ENCODE data around the gene PTP4A2.
A peak's percentile ranks its signal among the peaks of the same experiment; 100 is the strongest.

Gene PTP4A2

DNA sequence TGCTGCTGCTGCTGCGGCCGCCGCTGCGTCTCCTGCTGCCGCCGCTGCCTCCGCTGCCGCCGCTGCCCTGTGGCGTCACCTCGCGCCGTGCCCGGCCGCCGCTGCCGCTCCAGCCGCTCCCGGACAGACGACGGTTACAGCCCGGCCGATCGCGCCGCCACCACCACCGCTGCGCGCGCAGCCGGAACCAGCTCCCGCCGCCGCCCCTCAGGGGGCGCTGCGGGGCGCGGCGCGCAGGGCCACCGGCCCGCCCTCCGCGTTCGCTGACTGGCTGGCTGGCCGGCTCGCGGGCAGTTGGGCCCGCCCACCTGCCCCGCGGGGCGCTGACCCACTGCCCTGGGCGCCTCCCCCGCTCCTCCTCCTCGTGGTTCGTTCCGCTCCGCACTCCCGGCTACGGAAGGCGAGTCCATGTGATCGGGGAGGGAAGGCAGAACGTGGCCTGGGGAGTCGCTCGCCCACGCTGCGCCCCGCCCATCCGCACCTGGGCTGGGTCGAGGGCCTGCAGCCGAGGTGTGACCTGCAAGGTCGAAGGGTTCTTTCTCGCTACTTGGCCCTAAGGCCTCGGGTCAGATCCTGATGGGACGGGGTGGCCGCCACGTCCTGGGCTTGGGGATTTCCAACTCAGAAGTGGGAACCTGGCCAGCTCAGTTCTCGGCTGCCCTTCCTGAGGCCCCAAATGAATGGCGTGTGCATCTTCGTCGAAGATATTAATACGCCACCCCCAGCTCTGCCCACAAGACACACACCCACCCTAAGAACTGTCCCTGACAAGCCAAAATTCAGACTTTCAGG, at the start of gene PTP4A2:
Gene PTP4A2, minus strand, starts transcription at position 185 of the 792 bp plus-strand sequence. CDS start 19,303 bp downstream, outside the sequence.
- DNase-seq = peak; percentile 92

- DNase-seq = peak; percentile 21
Measured at GRCh38 chr1:31987135-31987619, 49.0 kb upstream of the PTP4A2 start.

DNA sequence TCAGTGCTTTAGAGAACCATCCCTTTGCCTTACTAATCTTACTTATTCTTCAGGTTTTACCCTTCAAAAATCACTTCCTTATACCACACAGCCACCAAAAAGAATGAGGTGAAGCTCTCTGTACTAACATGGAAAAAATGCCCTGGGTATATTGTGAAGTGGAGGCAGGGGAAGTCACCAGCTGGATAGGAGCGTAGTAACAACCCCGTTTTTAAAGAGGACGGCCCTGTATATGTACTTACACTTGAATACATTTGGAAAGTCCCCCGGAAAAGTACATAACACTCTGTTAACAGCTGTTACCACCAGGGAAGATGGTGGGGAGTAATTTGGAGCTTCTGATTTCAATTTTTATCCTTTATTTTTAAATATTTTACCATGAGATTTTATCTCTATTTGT, 47.3 kb upstream of the PTP4A2 start:
- DNase-seq = no peak

- DNase-seq = no peak
Measured at GRCh38 chr1:31984419-31985347, 46.5 kb upstream of the PTP4A2 start.

GRCh38 chr1:31981972-31982371, 43.8 kb upstream of the PTP4A2 start:
- no peak for DNase-seq

DNA sequence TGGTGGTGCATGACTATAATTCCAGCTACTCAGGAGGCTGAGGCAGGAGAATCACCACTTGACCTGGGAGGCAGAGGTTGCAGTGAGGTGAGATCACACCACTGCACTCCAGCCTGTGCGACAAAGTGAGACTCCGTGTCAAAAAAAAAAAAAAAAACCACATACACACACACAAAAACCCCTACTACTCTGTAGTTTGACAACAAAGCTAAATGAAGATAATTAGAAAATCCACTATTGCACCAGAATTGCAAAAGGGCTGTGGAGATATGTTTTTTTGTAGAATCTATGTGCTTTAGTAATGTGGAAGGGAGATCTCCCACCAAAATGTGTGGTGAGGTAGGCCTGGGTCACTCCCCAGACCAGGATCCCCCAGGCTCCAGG, 43.3 kb upstream of the PTP4A2 start:
- DNase-seq = no peak

GRCh38 chr1:31980835-31981455, 42.8 kb upstream of the PTP4A2 start:
- DNase-seq = no peak

- DNase-seq = no peak
Measured at GRCh38 chr1:31978843-31979400, 40.8 kb upstream of the PTP4A2 start.

DNA sequence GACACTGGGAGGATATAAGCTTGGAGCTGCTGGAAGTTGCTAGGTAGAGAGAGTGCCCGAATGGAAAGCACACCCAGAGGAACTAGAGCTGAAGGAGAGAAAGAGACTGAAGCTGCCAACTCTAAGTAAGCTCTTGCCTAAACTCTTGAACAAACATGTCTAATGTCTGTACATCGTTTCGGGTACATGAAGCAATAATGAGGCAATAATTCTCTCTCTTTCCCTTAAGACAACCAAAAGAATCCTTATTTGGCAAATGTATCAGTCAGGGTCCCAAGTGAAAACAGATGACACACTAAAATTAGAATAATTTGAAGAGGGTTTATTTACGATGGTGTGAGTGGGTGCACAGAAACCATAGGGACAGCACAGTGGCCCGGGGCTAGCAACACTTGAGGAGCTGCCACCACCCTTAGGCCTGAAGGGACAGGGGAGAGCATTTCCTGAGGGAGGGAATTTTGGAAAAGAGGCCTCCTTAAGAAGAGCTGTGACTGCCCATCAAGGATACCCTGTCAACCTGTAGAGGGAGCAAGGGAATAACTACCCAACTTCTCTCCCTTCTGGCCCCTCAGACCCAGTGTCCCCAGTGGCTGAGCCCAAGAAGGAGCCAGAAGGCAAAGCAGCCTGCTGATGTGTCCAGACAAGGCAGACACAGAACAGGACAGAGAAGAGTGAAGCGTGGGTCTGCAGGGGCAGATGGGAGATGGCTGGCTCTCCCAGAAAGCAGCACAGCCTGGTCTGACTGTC, 39.4 kb upstream of the PTP4A2 start:
- DNase-seq = no peak

GRCh38 chr1:31976401-31976800, 38.2 kb upstream of the PTP4A2 start:
- DNase-seq = no peak

DNA sequence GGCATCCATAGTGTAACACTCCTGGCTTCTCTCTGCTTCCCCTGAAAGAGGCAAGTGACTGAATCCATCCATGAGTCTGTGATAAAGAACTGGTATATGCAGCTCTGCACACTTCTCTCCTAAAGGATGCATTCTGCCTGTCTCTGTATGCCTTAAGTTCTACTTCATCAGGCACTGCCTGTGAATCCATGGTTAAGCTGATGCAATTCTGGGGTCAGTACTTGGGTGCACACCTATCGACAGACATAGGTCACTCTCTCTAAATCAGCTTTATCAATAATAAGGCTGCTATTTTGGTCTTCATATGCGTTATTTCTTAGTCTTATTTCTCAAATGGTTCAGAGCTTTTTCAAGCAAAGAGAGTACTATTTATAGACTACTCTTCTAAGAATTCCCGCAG, 32.7 kb upstream of the PTP4A2 start:
- no peak for DNase-seq

DNA sequence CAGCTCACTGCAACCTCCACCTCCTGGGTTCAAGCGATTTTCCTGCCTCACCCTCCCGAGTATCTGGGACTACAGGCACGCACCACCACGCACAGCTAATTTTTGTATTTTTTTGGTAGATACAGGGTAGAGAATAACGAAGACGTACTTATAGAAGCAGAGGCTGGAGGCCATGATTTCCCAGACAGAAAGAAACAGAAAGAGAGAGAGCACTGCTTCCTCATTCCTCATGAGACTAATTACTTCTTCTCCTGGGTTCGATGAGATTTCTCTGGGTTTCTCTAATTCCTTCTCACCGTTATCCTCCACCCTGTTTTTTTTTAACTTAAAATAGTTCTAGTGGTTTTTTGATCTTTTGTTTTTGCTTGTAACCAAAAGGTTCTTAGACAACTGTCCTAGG, 23.4 kb upstream of the PTP4A2 start:
- DNase-seq = no peak

DNA sequence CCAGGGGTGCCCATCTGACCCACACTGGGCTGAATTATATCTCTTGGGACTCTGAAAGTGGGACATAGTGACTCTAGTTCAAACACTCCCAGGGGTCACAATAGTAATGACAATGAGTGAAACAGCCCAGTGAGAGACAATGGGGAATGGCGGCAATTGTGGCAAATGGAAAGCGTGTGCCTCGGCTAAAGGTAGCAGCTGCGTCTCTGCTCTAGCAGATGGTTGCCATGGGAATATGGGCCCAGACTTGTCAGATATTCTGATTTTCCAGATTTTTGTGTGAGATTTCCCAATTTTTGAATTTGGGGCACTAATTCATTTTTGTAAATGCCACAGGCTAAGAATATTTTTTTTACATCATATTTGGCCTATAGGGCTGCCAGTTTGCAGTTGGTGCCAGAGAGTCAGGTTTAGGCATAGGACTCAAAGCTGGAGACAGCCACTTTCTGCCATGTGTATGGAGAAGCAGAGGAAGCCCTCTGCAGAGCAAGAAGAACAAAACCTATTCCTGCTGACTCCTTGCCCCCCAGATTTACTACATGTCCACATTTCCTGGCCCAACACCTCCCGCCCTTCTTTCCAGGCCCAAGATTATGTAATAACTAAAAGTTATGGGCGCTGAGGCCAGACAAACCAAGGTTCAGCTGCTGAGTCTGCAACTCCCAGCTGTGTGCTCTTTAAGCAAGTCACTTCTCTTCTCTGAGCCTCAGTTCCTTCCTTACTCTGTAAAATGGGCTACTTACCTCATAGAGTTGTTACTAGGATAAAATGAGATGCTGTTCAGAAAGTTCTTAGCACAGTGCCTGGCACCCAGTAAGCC, 21.6 kb upstream of the PTP4A2 start:
- no peak for DNase-seq

GRCh38 chr1:31957701-31958674, 19.8 kb upstream of the PTP4A2 start:
- no peak for DNase-seq

DNA sequence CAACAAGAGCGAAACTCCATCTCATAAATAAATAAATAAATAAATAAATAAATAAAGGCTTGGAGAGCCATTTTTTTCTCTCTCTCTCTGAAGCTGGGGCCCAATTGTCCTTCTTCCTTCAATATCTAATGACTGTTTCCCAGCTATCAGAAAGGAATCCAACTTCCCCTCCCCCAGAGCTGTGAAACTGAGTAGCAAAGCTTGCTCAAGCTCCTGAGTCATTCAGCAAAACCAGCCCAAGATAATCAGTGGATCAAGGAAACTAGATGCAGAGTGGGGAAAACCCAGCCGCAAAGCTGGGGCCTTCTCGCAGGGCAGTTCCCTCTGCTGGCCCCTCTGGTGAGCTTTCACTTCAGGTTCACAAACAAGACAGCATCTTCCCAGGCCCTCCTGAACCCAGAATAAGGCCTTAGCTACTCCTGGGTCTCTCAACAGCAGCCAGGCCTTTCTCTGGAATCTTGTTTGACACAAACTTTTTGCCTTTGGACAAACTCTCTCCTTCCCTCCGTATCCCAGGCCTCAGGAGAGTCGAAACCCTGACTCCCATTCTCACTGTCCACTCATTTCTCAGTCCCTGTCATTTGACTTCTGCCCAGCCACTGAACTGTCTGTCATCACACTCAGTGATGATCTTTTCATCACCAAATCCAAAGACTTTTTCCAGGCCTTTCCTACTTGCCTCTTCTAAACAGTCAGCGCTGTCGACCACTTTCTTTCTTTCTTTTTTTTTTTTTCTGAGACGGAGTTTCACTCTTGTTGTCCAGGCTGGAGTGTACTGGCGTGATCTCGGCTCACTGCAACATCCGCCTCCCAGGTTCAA, 18.0 kb upstream of the PTP4A2 start:
- no peak for DNase-seq

DNA sequence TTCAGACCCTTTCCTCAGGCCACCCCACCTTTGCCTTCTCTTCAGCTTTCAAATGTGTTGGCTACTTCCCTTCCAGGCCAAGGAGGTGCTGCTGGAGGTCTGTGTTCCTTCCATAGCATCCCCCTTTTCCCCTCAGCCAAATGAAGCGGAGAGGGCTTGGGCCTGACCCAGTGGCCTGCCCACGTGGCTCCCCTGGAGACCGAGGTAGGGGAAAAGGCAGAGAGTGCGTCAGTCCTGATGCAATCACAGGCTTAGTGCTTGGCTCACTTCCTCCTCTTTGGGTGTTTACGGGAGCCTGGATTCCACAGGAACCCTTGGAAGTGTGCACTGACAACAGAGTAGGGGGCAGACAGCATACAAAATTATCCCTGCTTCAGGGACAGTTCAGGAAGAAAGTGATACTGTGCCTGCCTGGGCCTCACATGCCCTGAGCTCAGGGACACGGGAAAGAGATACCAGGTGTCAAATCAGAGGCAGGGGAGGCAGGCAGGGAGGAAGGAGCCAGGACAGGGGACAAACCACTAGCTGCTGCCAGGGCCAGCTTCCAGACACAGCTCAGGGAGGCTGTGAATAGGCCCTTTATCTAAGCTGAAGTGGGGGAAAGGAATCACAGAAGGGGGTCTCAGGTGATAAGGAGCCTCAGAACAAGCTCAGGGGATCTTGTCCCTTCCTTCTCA, 16.6 kb upstream of the PTP4A2 start:
- DNase-seq = no peak

DNA sequence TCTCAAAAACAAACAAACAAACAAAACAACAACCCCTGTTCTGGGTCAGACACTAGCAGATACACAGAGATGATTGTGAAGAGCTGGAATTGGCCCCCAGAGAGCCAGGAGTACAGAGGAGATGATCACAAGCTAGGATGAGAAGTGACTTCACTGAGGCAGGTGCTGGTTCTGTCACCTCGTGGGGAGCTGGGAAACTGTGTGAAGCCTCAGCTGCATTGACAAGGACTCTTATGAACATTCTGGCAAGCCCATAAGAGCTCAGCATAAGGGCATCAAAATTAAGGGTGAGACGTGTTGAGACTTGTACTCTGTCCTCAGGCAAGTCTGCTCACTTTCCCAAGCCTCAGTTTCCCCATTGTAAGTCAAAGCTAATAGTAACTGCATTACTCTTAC, 14.7 kb upstream of the PTP4A2 start:
- no peak for DNase-seq

DNA sequence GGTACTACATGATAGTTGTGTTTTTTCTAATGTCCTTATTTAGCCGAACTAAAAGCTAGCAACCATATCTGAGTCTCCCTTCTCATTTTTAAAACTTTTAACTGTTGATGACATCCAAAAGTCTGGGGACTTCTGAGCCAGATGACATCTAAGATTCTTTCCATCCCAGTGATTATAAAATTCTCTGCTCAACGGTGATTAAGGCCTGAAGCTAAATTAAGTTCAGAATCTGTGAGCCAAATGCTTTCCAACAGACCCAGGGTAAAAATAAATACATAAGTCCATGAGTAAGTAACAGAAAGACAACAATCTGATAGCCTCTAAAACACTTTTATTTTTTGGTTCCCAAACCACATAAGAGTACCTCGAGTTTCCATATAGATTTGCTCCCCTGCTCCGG, 13.1 kb upstream of the PTP4A2 start:
- DNase-seq = no peak

GRCh38 chr1:31949862-31950261, 11.7 kb upstream of the PTP4A2 start:
- DNase-seq = no peak

All from NCI-H345 (cell line).